Right atrium auricular region (tissue), 2 donors: ENCODE data around the gene ATG10. TPM values are rescaled to one million over a fixed set of nuclear protein-coding genes. Genes with fewer than 3 reads are reported as not detected.

Source experiments
- DNase-seq: peaks from one replicate; pipeline ENCODE4 v3.0.0-alpha.2; 2019; ENCODE audit warnings: low spot score
- H3K27ac ChIP-seq, 2 donors: fragments of 200-600 bp; sonication (generic); 1 replicate in 1 of 2; 2 replicates in 1 of 2; pipeline ENCODE4 v1.5.1; 2016 to 2019
- H3K27me3 ChIP-seq, 2 donors: fragments of 200-600 bp; sonication (generic); one replicate each; pipeline versions ENCODE4 v1.5.1 to v1.6.0; 2017 to 2019
- H3K36me3 ChIP-seq: fragments of 200-600 bp; sonication (generic); one replicate; pipeline ENCODE4 v1.5.1; 2016
- H3K4me1 ChIP-seq, 2 donors: fragments of 200-600 bp; sonication (generic); one replicate each; pipeline versions ENCODE4 v1.5.1 to v1.6.0; 2017 to 2019
- H3K4me3 ChIP-seq, 2 donors: fragments of 200-600 bp; sonication (generic); 1 replicate in 1 of 2; 2 replicates in 1 of 2; pipeline ENCODE4 v1.5.1; 2017 to 2019; ENCODE audit warnings: mild to moderate bottlenecking in 1 of 2, moderate library complexity in 1 of 2
- H3K9me3 ChIP-seq, 2 donors: fragments of 200-600 bp; sonication (generic); one replicate each; pipeline ENCODE4 v1.5.1; 2019
- total RNA-seq, 2 donors: library from RNA; depleted of rRNA; stranded (reverse); fragments of >200 nt; gene quantifications; one replicate each; pipeline ENCODE4 v1.1.0, GENCODE V29; 2016
- TF ChIP-seq, protein P1 (sequence below), 2 donors: fragments of 200-600 bp; sonication (generic); IDR thresholded peaks; one replicate each; pipeline ENCODE4 v1.5.1; 2019; ENCODE audit warnings: antibody characterized with exemption in 2 of 2

Gene ATG10
- total RNA-seq, 2 donors from 2014 or later: 4.2 to 5.6 TPM

DNA sequence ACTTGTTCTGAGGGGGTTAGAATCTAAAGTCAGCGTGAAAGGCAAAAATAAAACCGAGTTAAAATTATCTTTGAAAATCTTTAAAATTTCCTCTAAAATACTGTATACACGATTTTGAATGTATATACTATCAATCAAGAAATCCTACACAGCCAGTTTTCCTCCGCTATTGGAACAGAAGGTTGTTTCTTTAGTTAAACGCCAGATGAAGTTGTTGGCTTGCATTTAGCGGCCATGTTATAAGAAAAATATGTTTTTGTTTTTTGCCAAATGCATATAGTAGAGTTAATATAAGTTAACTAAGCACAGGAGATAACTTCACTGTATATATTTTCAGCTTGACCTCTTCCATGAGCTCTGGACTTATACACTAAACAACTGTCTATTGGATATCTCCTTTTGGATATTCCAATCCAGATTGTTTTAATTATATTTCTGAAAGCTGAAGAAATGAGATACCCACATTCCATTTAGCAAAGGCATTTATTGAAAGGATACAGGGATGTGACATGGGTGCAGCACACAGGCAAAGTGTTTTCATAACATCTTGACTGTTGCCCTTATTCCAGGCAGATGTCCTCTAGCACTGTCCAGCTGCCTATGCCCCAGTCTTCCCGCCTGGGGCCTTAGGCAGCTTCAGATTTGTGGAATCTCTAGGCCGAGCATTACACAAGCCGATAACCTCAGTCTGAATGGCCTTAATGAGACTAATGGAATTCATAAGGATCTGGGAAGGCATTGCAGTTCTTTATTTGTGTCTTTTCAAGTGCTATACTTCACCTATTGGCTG lies 10.0 kb upstream of the ATG10 start:
- DNase-seq: no peak
- H3K9me3 ChIP-seq: no peaks in the 10 kb centered on the region
- H3K27me3 ChIP-seq: no peaks in the 10 kb centered on the region
- H3K4me3 ChIP-seq: no peak overlapping the region
- no peaks in the 10 kb centered on the region for H3K4me1 ChIP-seq
- H3K36me3 ChIP-seq: no peaks in the 10 kb centered on the region
- TF ChIP-seq, protein P1, sequence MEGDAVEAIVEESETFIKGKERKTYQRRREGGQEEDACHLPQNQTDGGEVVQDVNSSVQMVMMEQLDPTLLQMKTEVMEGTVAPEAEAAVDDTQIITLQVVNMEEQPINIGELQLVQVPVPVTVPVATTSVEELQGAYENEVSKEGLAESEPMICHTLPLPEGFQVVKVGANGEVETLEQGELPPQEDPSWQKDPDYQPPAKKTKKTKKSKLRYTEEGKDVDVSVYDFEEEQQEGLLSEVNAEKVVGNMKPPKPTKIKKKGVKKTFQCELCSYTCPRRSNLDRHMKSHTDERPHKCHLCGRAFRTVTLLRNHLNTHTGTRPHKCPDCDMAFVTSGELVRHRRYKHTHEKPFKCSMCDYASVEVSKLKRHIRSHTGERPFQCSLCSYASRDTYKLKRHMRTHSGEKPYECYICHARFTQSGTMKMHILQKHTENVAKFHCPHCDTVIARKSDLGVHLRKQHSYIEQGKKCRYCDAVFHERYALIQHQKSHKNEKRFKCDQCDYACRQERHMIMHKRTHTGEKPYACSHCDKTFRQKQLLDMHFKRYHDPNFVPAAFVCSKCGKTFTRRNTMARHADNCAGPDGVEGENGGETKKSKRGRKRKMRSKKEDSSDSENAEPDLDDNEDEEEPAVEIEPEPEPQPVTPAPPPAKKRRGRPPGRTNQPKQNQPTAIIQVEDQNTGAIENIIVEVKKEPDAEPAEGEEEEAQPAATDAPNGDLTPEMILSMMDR (IDR thresholded peaks at IDR 0.05): no peak
- H3K27ac ChIP-seq: no peak overlapping the region

GRCh38 chr5:81963544-81963943 lies 8.3 kb upstream of the ATG10 start:
- Histone ChIP-seq H3K36me3 (no peaks in the 10 kb centered on the region), H3K4me1 (no peaks in the 10 kb centered on the region), H3K9me3 (no peaks in the 10 kb centered on the region), H3K27me3 (no peaks in the 10 kb centered on the region), H3K27ac (no peak overlapping the region), H3K4me3 (no peak overlapping the region)
- TF ChIP-seq, protein P1 (IDR thresholded peaks at IDR 0.05): no peak
- DNase-seq: no peak

DNA sequence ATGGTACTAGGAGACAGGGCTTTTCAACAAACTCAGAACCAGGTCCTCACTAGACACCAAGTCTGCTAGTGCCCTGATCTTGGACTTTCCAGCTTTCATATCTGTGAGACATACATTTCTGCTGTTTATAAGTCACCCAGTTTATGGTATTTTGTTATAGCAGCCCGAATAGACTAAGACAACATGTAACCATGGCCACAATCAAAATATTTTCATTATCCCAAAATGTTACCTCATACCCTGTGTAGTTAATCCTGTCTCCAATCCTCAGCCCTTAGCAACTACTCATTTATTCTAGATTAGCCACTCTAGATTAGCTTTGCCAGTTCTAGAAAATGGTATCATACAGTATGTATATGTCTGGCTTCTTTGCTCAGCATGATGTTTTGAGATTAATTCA lies 6.3 kb upstream of the ATG10 start:
- no peak for DNase-seq
- TF ChIP-seq, protein P1 (IDR thresholded peaks at IDR 0.05): no peak

DNA sequence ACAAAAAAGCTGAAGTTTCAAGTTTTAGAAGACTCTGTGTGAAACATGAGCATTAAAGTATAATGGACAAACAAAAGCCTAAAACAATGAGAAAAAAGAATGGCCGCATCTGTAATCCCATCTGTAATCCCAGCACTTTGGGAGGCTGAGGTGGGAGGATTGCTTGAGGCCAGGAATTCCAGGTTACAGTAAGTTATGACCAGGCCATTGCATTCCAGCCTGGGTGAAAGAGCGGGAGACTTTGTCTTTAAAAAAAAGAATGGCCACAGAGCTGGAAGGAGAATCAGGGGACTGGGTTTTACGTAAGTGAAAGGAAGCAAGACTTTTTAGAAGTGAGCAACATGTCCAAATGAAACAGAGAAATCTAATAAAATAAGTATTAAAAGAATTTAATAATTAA lies 2.6 kb upstream of the ATG10 start:
- DNase-seq: no peak
- no peak overlapping the region for H3K4me3 ChIP-seq
- H3K27me3 ChIP-seq: no peaks in the 10 kb centered on the region
- TF ChIP-seq, protein P1 (IDR thresholded peaks at IDR 0.05): no peak
- H3K9me3 ChIP-seq: no peaks in the 10 kb centered on the region
- peaks cover 0 to 15% of the 10 kb centered on the region in 2 donors for H3K4me1 ChIP-seq
- no peak overlapping the region for H3K27ac ChIP-seq
- H3K36me3 ChIP-seq: no peaks in the 10 kb centered on the region

More for the DNA sequence above, 6.3 kb upstream of the ATG10 start:
- Histone ChIP-seq H3K27ac (no peak overlapping the region), H3K4me1 (no peaks in the 10 kb centered on the region), H3K36me3 (no peaks in the 10 kb centered on the region), H3K27me3 (no peaks in the 10 kb centered on the region), H3K9me3 (no peaks in the 10 kb centered on the region), H3K4me3 (no peak overlapping the region)

DNA sequence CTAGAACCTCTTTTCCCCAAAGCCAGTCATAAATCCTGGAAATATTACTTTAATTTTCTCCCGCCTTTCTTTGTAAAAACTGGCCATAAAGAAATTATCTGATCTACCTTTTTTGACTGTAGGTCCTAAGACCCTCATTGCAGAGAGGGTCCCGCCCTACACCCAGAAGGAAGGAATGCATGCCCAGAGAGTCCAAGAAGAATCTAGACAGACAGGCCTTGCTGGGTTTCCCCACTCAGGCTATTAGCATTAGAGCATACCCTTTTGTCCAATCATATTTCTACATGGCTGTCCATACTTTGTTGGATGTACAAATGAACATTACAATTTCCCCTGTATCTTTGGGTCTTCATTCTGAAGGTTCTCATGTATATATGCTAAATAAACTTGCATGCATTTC lies 1.9 kb upstream of the ATG10 start:
- TF ChIP-seq, protein P1 (IDR thresholded peaks at IDR 0.05): no peak
- no peaks in the 10 kb centered on the region for H3K9me3 ChIP-seq
- H3K27me3 ChIP-seq: no peaks in the 10 kb centered on the region
- H3K4me1 ChIP-seq: peaks cover 0 to 15% of the 10 kb centered on the region in 2 donors
- DNase-seq: no peak
- no peak overlapping the region for H3K4me3 ChIP-seq
- H3K27ac ChIP-seq: no peak overlapping the region
- no peaks in the 10 kb centered on the region for H3K36me3 ChIP-seq
